NCI-H524 treated with DMSO at 0.1 percent for 48 hours (cell line): ENCODE measurements around the gene MMP26.

Experiments
- DNase-seq: peaks from one replicate; lab custom pipeline; 2025; lab: John Stamatoyannopoulos, UW

The MMP26 gene

DNA sequence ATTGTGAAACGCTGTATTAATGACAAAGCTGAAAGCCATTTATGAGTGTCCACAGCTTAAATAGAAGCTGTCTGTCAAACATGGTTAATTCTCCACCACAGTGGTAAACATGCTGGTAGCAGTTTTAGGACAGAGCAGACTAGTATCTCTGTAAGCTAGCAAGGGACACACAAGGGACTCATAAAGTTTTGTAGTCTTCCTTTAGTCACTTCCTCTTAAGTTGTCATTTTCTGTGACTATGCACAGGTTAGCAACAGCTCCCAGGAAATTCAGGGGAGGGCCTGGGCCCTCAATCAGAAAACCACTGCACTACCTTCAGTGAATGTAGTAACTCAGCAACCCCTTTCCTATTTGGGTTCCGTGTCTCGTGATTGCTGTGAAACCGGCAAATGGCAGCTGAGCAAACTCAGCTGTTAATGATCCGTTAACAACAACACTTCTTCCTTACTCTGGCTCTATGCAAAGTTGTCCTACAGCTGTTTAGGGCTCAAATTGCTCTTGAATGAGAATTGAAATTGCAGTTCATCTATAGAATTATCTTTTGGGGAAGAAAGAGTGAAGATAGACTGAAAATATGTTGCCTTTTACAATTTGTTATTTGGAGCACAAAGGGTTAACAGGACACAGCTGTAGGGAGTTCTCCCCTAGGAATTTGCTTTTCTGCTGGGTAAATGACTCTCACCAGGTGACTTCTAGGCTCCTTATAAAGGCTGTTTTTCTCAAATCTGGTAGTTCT lies at the start of gene MMP26:
MMP26 (plus strand) TSS at position 731 of the 736 bp plus-strand sequence.
- DNase-seq: no peak

- DNase-seq: no peak
Observed at GRCh38 chr11:4658629-4659445, 45.7 kb upstream of the MMP26 start.

DNA sequence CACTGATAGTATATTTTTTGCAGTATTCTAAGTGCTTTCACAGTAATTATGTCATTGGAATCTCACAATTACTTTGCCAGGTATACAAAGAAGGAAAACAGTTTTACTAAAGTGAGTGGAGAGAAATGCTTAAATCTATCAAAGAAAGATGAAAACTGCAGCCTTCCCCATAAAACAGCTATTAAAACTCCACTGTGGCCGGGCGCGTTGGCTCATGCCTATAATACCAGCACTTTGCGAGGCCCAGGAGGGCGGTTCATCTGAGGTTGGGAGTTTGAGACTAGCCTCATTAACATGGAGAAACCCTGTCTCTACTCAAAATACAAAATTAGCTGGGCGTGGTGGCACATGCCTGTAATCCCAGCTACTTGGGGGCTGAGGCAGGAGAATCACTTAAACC lies 41.7 kb upstream of the MMP26 start:
- DNase-seq: no peak

DNA sequence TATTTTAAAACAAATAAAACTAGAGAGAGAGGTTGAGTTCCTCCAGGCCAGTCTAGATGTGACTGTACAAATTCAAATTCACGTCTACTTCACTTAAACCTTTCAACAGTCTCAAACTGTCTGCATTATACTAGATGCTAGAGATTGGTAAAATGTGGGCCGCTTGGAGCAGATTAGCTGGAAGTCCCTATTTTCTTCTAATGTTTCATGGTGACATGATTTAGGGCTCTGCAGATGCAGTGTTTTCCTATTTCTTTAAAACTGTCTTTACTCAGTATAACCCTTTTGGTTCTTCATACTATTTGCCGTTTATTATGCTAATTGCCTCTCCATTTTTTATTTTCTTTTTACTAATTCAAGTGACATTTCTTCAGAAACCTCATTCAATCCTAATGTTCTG lies 40.4 kb upstream of the MMP26 start:
- DNase-seq: no peak

- no peak for DNase-seq
Observed at GRCh38 chr11:4664786-4665185, 39.8 kb upstream of the MMP26 start.

GRCh38 chr11:4665424-4665823 lies 39.2 kb upstream of the MMP26 start:
- no peak for DNase-seq

- DNase-seq: no peak
Observed at GRCh38 chr11:4671741-4672140, 32.8 kb upstream of the MMP26 start.

DNA sequence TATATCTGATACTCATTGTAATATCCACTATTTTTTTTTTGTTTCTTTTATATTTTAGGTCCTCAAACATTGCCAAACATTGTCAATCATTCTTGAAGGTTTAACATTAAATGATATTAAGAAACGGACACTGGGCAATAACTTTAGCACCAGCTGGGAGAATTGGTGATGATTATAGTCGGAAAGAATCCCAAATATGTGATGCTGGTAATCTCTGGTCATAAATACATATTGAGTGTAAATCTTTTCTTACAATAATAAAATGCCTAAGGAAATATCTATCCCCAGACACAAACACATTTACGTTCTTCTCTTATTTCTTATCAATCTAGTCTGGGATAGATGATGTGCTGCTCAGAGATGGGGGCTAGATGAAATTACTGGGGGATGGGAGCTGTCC lies 32.1 kb upstream of the MMP26 start:
- DNase-seq: no peak

DNA sequence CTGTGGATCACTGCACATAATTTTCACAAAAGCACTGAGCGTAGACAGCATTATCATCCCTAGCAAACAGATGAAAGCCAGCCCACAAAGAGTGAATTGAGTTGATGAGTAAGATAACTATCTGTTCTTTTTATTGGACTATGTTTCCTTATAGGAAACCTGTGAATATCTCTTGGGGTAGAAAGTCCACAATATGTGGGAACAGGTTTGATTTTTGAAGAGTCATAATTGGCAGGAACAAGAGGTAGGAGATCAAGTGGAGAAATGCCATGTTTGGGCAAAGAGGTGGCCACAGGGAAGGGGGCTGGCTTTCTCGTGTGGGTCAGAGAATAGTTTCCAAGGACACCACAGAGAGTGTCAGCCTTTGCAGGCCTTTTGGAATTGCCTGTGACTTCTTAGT lies 30.8 kb upstream of the MMP26 start:
- DNase-seq: no peak

DNA sequence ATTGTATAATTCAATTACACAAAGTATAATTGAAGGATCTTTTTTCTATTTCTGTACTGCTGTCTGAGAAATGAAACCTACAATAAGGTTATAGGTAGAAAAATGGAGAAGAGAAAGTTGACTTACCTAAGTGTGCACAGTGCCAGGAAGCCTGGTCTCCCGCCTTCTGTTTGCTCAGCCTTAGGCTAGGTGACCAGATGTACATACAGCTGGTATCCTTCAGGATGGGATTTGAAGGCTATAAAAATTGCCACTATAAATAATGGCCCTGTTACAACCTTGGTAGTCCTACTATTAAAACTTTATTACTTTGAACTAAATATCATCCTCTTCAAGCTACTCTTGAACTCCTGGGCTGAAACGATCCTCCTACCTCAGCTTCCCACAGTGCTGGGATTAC lies 26.6 kb upstream of the MMP26 start:
- DNase-seq: peak; percentile 78

DNA sequence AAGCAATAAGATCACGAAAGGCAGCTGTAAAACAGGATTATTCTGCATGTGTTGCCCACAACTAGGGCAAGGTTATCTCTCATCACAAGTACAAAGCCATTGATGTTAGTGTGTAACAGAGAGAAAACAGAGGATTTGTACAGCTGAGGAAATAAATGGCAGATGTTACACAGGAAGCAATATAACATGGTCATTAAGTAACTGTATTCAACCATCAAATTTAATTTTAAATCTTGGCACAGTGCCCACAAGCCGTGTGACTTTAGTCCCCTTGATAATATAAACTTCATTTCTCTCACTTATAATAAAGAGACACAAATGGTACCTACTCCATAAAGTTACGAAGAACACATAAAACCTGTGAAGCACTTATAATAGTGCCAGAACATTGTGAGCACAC lies 24.2 kb upstream of the MMP26 start:
- DNase-seq: no peak

DNA sequence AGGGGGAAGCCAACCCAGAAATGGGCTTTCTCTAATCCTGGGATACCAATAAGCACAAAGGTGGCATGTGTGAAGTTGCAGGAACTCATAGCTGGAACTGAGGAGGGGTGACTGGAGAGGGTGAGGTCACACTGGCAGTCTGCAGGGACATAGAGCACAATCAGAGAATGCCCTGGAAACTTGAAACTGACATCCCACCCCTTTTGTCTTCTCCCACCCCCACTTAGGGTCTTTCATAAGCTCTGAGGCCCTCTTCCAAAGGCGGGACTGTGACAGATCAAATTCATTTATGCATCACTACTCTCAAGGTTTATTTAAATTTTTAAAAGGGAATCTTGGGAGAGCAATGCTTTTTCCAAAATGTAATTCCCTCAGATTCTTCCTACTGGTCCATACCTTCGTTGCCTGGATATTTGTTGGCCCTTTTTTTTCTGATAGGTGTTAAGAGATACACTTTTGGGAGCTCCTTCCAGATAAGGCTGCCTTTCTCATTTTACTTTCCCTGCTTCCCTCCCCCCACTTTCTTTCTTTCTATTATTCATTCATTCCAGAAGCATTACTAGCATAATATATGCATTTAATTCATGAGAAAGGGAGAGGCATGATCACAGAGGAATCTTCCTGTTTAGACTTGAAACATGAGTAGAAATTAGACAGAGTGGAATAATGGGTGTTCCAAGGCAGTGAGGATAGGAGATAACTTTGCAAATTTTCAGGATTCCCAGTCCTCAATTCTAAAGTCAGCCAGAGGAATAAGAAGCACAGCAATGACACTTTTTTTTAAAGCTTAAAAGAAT lies 21.8 kb upstream of the MMP26 start:
- DNase-seq: no peak

DNA sequence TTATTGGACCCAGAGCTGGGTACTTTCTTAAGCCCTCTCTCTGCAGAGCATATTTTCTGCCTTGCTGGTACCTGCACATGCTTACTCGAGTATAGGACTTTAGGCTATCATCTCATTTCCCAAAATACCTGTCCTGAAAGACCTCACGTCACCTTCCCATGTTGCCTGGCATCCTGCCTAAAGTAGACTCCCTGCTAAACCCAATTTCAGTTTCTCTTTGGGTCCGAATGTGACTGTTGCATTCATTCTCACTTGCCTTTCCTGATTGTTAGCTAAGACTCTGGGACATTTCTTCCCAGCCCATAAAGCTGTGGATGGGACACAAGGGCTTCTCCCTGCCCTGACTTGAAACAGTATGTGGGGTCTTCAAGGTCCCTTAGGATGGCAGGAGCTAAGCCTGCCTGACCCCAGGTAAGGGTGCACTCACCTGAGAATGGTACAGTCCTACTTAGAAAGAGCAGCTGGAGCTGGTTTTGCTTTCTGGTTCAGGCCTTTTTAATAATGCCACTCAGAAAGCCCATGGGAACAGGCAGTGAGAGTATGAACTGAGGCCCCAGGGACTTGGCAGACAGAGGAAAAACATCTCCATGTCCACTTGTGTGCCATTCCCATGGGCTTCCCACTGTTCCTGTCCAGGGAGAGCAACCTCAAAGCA lies 19.8 kb upstream of the MMP26 start:
- DNase-seq: no peak

- no peak for DNase-seq
Observed at GRCh38 chr11:4695442-4695841, 9.1 kb upstream of the MMP26 start.

GRCh38 chr11:4697585-4697984 lies 7.0 kb upstream of the MMP26 start, which contains the start of gene OR51E2:
TSS of gene OR51E2 (minus strand) at chr11:4697853. CDS start at chr11:4682711, 15,142 bp downstream.
- no peak for DNase-seq

DNA sequence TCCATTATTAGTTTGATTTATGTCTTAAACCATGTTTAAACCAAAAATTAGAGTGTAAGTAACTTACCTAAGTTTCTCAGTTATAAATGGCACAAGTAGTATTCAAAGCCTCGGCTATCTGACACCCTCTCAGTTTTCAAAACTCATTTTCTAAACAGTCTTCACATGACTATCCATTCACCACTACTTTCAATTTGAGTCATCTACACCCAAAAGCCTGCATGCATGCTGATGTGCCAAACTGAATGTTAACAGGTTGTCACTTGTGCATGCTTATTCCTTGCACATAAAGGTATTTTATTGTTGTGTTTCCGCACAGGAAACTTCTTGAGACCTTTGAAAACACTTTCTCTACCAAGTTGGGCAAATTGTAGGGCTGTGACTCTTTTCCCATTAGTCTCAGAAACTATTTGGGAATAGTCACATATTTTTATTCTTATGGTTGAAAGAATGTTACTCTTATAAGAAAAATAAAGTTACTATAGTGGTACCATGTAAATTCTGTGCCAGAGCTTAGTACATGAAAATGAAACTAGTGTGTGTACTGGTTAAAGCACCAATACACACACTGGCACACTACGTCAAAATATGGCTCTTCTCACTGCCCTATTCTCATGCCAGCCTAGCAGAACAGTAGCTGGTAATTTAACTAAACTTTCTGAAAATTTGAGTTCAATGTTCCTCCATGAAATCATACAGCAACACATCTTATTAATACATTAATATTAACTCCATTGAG lies 4.7 kb upstream of the MMP26 start:
- no peak for DNase-seq

DNA sequence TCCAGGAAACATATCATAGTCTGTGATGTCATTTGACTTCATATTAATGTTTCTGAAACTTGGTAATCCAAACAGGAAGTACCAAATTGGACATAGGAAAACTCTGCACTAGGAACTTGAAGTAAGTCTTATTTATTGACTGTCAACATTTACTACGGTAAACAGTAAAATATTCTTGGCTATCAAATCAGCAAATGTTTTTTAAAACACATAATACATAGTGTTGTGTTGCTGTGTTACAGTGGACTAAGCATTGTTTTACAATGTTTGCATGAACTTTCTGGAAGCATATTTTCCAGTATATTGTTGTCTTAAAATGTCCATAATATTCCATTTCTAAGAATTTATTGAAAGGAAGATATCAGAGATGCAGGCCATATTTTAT lies 4.2 kb upstream of the MMP26 start:
- DNase-seq: no peak

DNA sequence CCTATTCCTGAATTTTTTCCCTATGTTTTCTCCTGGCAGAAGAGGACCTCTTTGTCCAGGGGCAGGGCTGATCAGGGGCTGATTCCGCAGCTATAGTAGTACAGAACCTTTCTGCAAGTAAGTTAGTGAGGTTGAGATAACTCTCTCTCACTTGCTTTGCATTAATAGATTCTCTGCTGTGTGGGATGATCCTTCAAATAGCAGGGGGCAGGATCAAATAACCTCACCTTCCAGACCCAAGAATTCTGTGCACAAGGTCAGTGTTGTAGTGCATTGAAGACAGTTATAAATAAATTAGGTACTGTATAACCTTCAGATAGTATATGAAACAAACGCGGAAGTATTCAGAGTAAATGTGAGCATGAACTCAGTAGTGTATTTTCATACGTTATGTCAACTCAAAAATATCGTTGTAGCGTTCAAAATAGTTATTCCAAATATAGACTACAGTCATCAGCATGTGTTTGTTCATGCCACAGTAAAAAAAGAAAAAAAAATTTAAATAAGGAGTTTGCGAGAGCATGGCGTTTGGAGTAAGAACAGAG lies 278 bp downstream of the MMP26 start:
- no peak for DNase-seq

- no peak for DNase-seq
Observed at GRCh38 chr11:4713241-4713640, 8.7 kb downstream of the MMP26 start.

DNA sequence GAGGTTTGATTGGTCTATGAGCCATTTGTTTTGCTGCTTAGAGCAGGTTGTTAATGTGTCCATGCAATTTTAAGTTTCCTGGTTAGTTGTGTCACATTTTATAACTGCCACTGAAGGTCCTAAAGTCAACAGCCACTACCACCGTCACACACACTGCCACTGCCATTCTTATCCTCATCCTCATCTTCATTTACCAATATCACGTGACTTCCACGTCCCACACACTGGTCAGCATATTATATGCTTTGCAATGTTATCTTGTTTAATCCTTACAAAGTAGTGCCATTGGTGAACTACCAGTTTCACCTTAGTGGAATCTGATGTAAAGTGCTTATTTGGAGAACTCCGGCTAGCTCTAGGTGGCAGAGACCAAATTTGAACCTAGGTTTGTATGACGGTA lies 9.7 kb downstream of the MMP26 start:
- DNase-seq: no peak
